Effector CD4-positive, alpha-beta T cell (primary cell): Measurements from ENCODE around the gene ZNF337.
"Not testable (repeated sequence)": the region's sequence is repeated elsewhere in the genome, so short reads cannot be mapped to it uniquely, and the experiment has no call there.

Source experiments
- DNase-seq: peaks from one replicate; pipeline ENCODE4 v3.0.0-alpha.2; 2020
- total RNA-seq: gene quantifications from one replicate; lab custom pipeline; 2026; lab: John Stamatoyannopoulos, UW

The ZNF337 gene
- total RNA-seq: 42.2 reads per million, percentile 65 among the genes with 10 or more reads in this experiment

- DNase-seq: peak; percentile 89
Observed at GRCh38 chr20:25696371-25697131, at the start of gene ZNF337. Gene ZNF337, minus strand, starts transcription at chr20:25696853. Its CDS starts 10,436 bp downstream, at chr20:25686417.

- no peak for DNase-seq
Observed at GRCh38 chr20:25745738-25746137, 49.1 kb upstream of the ZNF337 start.

- no peak for DNase-seq
Observed at GRCh38 chr20:25745100-25745499, 48.4 kb upstream of the ZNF337 start.

GRCh38 chr20:25744261-25744660, 47.6 kb upstream of the ZNF337 start:
- DNase-seq: no peak

- DNase-seq: no peak
Observed at GRCh38 chr20:25741088-25741487, 44.4 kb upstream of the ZNF337 start.

GRCh38 chr20:25739615-25740320, 43.1 kb upstream of the ZNF337 start:
- DNase-seq: no peak

GRCh38 chr20:25738198-25738597, 41.5 kb upstream of the ZNF337 start:
- no peak for DNase-seq

GRCh38 chr20:25733903-25734302, 37.2 kb upstream of the ZNF337 start:
- no peak for DNase-seq

- no peak for DNase-seq
Observed at GRCh38 chr20:25730862-25731261, 34.2 kb upstream of the ZNF337 start.

- DNase-seq: no peak
Observed at GRCh38 chr20:25726357-25726756, 29.7 kb upstream of the ZNF337 start.

- no peak for DNase-seq
Observed at GRCh38 chr20:25725639-25726038, 29.0 kb upstream of the ZNF337 start.

GRCh38 chr20:25723975-25724374, 27.3 kb upstream of the ZNF337 start:
- DNase-seq: no peak

- DNase-seq: no peak
Observed at GRCh38 chr20:25720285-25720684, 23.6 kb upstream of the ZNF337 start.

- DNase-seq: not testable (repeated sequence)
Observed at GRCh38 chr20:25718896-25719809, 22.5 kb upstream of the ZNF337 start.

- no peak for DNase-seq
Observed at GRCh38 chr20:25707695-25708094, 11.0 kb upstream of the ZNF337 start.

GRCh38 chr20:25706793-25707192, 10.1 kb upstream of the ZNF337 start:
- DNase-seq: no peak

GRCh38 chr20:25705830-25706351, 9.2 kb upstream of the ZNF337 start:
- DNase-seq: no peak

- not testable (repeated sequence) for DNase-seq
Observed at GRCh38 chr20:25704303-25704702, 7.7 kb upstream of the ZNF337 start.

- not testable (repeated sequence) for DNase-seq
Observed at GRCh38 chr20:25700835-25701234, 4.2 kb upstream of the ZNF337 start.

GRCh38 chr20:25699914-25700313, 3.3 kb upstream of the ZNF337 start:
- DNase-seq: no peak

- no peak for DNase-seq
Observed at GRCh38 chr20:25697132-25697446, 436 bp upstream of the ZNF337 start.

GRCh38 chr20:25695532-25696370, 902 bp downstream of the ZNF337 start:
- DNase-seq: no peak
